Measurements from ENCODE around the gene ANGEL1. TPM values are rescaled to one million over a fixed set of nuclear protein-coding genes. Genes with fewer than 3 reads are reported as not detected.

The ANGEL1 gene
- polyA plus RNA-seq, 1 experiment = 16.8 TPM

DNA sequence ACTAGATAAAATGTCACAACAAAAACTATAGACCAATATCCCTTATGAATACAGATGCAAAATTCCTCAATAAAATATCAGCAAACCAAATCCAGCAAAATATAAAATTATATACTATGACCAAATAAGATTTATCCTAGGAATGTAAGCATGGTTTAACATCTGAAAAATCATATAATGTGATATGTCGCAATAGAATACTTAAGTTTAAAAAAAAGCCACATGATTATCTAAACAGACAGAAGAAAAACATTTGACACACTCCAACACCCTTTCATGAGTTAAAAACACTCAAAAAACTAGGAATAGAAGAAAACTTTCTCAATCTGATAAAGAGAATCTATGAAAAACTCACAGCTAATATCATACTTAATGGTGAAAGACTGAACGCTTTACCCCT is 20.3 kb downstream of the ANGEL1 start:
- ChIA-PET CTCF (no interaction called here), POLR2A (no interaction called here)
- H3K36me3 ChIP-seq (ENCODE audit: control insufficient read depth, insufficient read depth, low read length) = peaks cover 7% of the 10 kb centered on the region; the same call in 1 of the 2 replicates
- TF ChIP-seq, protein P1, sequence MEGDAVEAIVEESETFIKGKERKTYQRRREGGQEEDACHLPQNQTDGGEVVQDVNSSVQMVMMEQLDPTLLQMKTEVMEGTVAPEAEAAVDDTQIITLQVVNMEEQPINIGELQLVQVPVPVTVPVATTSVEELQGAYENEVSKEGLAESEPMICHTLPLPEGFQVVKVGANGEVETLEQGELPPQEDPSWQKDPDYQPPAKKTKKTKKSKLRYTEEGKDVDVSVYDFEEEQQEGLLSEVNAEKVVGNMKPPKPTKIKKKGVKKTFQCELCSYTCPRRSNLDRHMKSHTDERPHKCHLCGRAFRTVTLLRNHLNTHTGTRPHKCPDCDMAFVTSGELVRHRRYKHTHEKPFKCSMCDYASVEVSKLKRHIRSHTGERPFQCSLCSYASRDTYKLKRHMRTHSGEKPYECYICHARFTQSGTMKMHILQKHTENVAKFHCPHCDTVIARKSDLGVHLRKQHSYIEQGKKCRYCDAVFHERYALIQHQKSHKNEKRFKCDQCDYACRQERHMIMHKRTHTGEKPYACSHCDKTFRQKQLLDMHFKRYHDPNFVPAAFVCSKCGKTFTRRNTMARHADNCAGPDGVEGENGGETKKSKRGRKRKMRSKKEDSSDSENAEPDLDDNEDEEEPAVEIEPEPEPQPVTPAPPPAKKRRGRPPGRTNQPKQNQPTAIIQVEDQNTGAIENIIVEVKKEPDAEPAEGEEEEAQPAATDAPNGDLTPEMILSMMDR (IDR thresholded peaks at IDR 0.05; ENCODE audit: insufficient read depth, low read depth, low read length) = no peak
- no peaks in the 10 kb centered on the region for H3K27me3 ChIP-seq (ENCODE audit: control insufficient read depth, insufficient read depth, low read length)
- no peak overlapping the region for H3K4me3 ChIP-seq (ENCODE audit: low read depth, low read length)
- DNase-seq (ENCODE audit: low read depth) = no peak

DNA sequence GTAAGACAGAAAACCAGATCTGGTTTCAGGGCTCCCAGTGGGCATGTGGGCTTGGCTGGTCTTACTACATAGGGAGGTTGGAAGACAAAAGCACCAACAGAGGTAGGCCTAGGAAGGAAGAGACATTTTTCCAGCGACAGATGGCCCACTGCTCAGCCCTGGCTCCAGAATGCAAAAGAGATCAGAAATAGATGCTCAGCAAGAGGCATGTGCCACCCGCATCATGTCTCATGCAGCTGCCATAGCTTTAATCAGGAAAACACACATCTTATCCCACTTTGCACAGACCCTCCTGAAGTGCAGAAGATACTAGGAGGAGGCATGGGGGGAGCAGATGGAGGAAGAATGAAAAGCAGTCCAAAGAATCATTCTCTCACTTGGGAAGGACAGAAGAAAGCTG is 26.1 kb downstream of the ANGEL1 start:
- DNase-seq (ENCODE audit: low read depth) = no peak
- Histone ChIP-seq H3K27me3 (ENCODE audit: control insufficient read depth, insufficient read depth, low read length) (no peaks in the 10 kb centered on the region), H3K36me3 (ENCODE audit: control insufficient read depth, insufficient read depth, low read length) (peaks cover 7% of the 10 kb centered on the region; the same call in 1 of the 2 replicates), H3K4me3 (ENCODE audit: low read depth, low read length) (no peak overlapping the region)
- TF ChIP-seq, protein P1 (IDR thresholded peaks at IDR 0.05; ENCODE audit: insufficient read depth, low read depth, low read length) = no peak
- ChIA-PET CTCF (interaction anchor here (0.8 to 10.2 kb wide), 2 partner anchors 73 to 82 kb away, joined by 3 to 197 read pairs; no protein-coding TSS in a partner anchor), POLR2A (no interaction called here)

DNA sequence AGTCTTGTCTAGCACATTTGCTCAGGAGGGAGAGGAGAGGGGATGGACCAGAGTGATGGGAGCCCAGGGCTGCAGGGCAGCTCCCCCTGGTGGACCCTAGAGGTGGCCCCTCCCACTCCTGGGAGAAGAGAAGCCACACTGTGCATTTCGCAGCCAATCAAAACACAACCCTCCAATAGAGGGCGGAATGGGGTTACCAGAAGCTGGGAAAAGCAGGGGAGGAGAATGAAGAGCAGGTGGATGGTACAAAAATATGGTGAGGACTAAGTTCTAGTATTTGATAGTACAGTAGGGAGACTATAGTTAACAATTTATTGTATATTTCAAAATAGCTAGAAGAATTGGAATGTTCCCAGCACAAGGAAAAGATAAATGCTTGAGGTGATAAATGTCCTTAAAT is 27.8 kb downstream of the ANGEL1 start:
- POLR2A ChIA-PET = interaction anchor here (0.5 kb wide), 1 partner anchor 14 kb away, joined by 3 read pairs; no protein-coding TSS in a partner anchor
- DNase-seq (ENCODE audit: low read depth) = no peak
- Histone ChIP-seq H3K27me3 (ENCODE audit: control insufficient read depth, insufficient read depth, low read length) (no peaks in the 10 kb centered on the region), H3K4me3 (ENCODE audit: low read depth, low read length) (no peak overlapping the region), H3K36me3 (ENCODE audit: control insufficient read depth, insufficient read depth, low read length) (peaks cover 3% of the 10 kb centered on the region; the same call in 1 of the 2 replicates)
- CTCF ChIA-PET = interaction anchor here (0.7 to 10.2 kb wide), 22 partner anchors 8 to 97 kb away, joined by 3 to 197 read pairs (median 4); partner anchors contain the start of gene ANGEL1
- TF ChIP-seq, protein P1 (IDR thresholded peaks at IDR 0.05; ENCODE audit: insufficient read depth, low read depth, low read length) = peak; percentile 92

DNA sequence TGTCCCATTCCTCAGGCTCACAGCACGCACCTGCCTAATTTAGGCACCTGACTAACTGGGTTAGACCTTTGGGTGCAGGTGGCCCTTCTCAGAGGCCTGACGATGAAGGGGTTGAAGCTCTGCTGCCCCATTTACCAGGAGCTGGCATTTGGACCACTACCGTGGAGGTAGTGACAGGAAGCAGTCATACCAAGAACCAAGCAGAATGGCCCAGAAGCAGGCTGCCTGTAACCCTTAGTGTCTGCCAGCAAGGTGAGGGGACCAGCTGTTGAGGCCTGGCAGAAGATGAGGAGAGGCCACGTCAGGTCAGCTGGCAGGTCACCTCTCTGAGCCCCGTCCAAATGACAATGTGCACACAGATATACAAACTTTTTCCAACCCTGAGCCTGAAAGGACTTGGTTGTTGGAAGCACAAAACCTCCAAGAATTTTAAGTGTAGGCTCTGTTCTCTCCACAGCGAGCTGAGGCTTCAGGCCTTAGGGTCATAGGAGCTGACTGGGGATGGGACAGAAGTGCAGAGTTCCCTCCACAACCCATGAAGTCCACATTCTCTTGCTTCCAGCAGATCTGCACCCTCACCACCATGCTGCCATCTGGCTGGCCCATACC is 28.3 kb downstream of the ANGEL1 start:
- DNase-seq (ENCODE audit: low read depth) = no peak
- Histone ChIP-seq H3K27me3 (ENCODE audit: control insufficient read depth, insufficient read depth, low read length) (no peaks in the 10 kb centered on the region), H3K36me3 (ENCODE audit: control insufficient read depth, insufficient read depth, low read length) (peaks cover 3% of the 10 kb centered on the region; the same call in 1 of the 2 replicates), H3K4me3 (ENCODE audit: low read depth, low read length) (no peak overlapping the region)
- TF ChIP-seq, protein P1 (IDR thresholded peaks at IDR 0.05; ENCODE audit: insufficient read depth, low read depth, low read length) = no peak
- POLR2A ChIA-PET = no interaction called here
- CTCF ChIA-PET = interaction anchor here (0.5 to 10.2 kb wide), 22 partner anchors 11 to 98 kb away, joined by 3 to 197 read pairs (median 4); partner anchors contain the start of gene ANGEL1

DNA sequence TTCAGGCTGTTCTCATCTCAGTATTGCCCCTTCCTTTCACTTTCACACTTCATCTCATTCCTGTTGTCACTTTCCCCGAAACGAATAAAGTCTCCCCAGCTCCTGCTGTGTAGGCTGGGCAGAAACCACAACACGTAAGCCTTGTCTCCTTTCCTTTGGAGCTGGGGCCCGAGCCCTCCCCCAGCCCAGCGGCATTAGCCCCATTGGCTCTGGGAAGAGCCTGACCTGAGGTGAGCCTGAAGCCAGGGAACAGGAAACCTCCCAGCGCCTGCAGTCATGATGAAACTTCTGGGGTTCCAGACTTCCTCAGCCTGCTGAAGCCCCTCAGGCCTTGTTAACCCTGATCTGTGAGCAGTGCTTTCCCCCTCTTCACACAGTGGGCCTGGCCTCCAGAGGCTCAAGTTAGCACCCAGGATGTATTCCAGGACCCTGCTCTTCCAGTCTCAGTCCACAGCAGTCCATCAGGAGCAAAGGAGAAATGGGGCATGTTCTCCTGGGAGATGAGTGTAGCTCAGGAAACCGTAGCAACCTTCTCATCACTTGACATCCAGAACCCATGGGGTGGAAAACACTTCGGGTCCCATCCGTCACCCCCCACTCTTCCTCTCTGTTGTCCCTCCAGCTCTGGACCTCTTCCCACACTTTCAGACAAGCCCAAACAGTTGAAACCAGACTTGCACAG is 29.7 kb downstream of the ANGEL1 start:
- H3K36me3 ChIP-seq (ENCODE audit: control insufficient read depth, insufficient read depth, low read length) = peaks cover 1% of the 10 kb centered on the region; the same call in 1 of the 2 replicates
- CTCF ChIA-PET = interaction anchor here (0.8 to 10.2 kb wide), 7 partner anchors 9 to 93 kb away, joined by 3 to 197 read pairs (median 5); partner anchors contain the start of gene ANGEL1
- H3K27me3 ChIP-seq (ENCODE audit: control insufficient read depth, insufficient read depth, low read length) = no peaks in the 10 kb centered on the region
- TF ChIP-seq, protein P1 (IDR thresholded peaks at IDR 0.05; ENCODE audit: insufficient read depth, low read depth, low read length) = no peak
- POLR2A ChIA-PET = no interaction called here
- no peak for DNase-seq (ENCODE audit: low read depth)
- no peak overlapping the region for H3K4me3 ChIP-seq (ENCODE audit: low read depth, low read length)
